Thymus (tissue), 14 donors: Measurements from ENCODE around the gene LRRC52. TPM values are rescaled to one million over a fixed set of nuclear protein-coding genes. Genes with fewer than 3 reads are reported as not detected.

Experiments
- DNase-seq, 9 donors: peaks; one replicate each; pipeline ENCODE4 v3.0.0-alpha.2; 2013; ENCODE audit warnings: low spot score in 9 of 9, low read depth in 6 of 9, missing footprints in 1 of 9
- H3K27ac ChIP-seq, 2 donors: one replicate each; pipeline ENCODE4 v1.5.1; 2013; ENCODE audit warnings: control low read depth in 1 of 2, low read depth in 1 of 2, low read length in 1 of 2, mild to moderate bottlenecking in 1 of 2, moderate library complexity in 1 of 2
- H3K27me3 ChIP-seq, 2 donors: one replicate each; pipeline ENCODE4 v1.5.1; 2013; ENCODE audit warnings: low read length in 1 of 2; ENCODE audit not compliant: control insufficient read depth in 2 of 2, insufficient read depth in 1 of 2
- H3K36me3 ChIP-seq, 2 donors: one replicate each; pipeline ENCODE4 v1.5.1; 2013; ENCODE audit warnings: low read length in 1 of 2, mild to moderate bottlenecking in 1 of 2, moderate library complexity in 1 of 2; ENCODE audit not compliant: control insufficient read depth in 2 of 2, insufficient read depth in 2 of 2
- H3K4me1 ChIP-seq, 2 donors: one replicate each; pipeline ENCODE4 v1.5.1; 2013; ENCODE audit warnings: low read length in 2 of 2; ENCODE audit not compliant: control insufficient read depth in 2 of 2, insufficient read depth in 2 of 2
- H3K4me3 ChIP-seq, 2 donors: one replicate each; pipeline ENCODE4 v1.5.1; 2013; ENCODE audit warnings: low read length in 2 of 2, control low read depth in 1 of 2, mild to moderate bottlenecking in 1 of 2
- H3K9me3 ChIP-seq, 2 donors: one replicate each; pipeline ENCODE4 v1.5.1; 2013; ENCODE audit warnings: low read length in 1 of 2, mild to moderate bottlenecking in 1 of 2; ENCODE audit not compliant: control insufficient read depth in 2 of 2, insufficient read depth in 1 of 2
- WGBS: extraction: QIAGEN DNeasy Blood & Tissue Kit; methylation state at CpG from one replicate; pipeline ENCODE4 v1.1.7; 2013; 5-methylcytosine and 5-hydroxymethylcytosine counted together
- long read RNA-seq, 10 donors: transcript quantifications; one replicate each; lab custom pipeline, GENCODE V29; 2026
- polyA plus RNA-seq: library from polyadenylated mRNA; stranded (reverse); fragments of 200-250 nt; gene quantifications from one replicate; pipeline ENCODE4 v1.2.3, GENCODE V29; 2013
- total RNA-seq: library from RNA; stranded (reverse); fragments of 120-200 nt; gene quantifications from one replicate; pipeline ENCODE4 v1.2.4, GENCODE V29; 2013
- donor health status: healthy.

LRRC52 gene
- not detected for total RNA-seq
- 0.05 TPM for polyA plus RNA-seq
- long read RNA-seq, donor 1 = 0 reads
- long read RNA-seq, donor 2 = 0 reads
- long read RNA-seq, donor 3 = 0 reads
- long read RNA-seq, donor 4 = 0 reads
- long read RNA-seq, donor 5 = 0 reads
- long read RNA-seq, donor 6 = 0 reads
- long read RNA-seq, donor 7 = 0 reads
- long read RNA-seq, donor 8 = 0 reads
- long read RNA-seq, donor 9 = 0 reads
- long read RNA-seq, donor 10 = 0 reads

- Histone ChIP-seq H3K36me3 (no peaks in the 10 kb centered on the region), H3K4me3 (no peak within 1 kb of the TSS), H3K9me3 (no peaks in the 10 kb centered on the region), H3K27ac (no peak within 1 kb of the TSS), H3K4me1 (no peaks in the 10 kb centered on the region), H3K27me3 (peaks cover 2 to 10% of the 10 kb centered on the region in 2 donors)
- DNase-seq = no peak
- WGBS = 29% methylated on average over 12 of the region's 12 CpGs
These were observed at the start of gene LRRC52 for GRCh38 chr1:165543532-165544438. TSS of gene LRRC52 (plus strand) at chr1:165544000. CDS start at chr1:165544297, 297 bp downstream.

GRCh38 chr1:165494949-165495857 is 48.6 kb upstream of the LRRC52 start:
- no peak overlapping the region for H3K27ac ChIP-seq
- H3K4me3 ChIP-seq = no peak overlapping the region
- H3K9me3 ChIP-seq = no peaks in the 10 kb centered on the region
- 75% methylated on average over 5 of the region's 5 CpGs for WGBS
- no peaks in the 10 kb centered on the region for H3K4me1 ChIP-seq
- H3K36me3 ChIP-seq = no peaks in the 10 kb centered on the region
- no peaks in the 10 kb centered on the region for H3K27me3 ChIP-seq
- no peak for DNase-seq

- H3K27ac ChIP-seq = no peak overlapping the region
- H3K27me3 ChIP-seq = no peaks in the 10 kb centered on the region
- H3K4me3 ChIP-seq = no peak overlapping the region
- 79% methylated on average over 3 of the region's 3 CpGs for WGBS
- DNase-seq = no peak
- H3K9me3 ChIP-seq = no peaks in the 10 kb centered on the region
- H3K36me3 ChIP-seq = no peaks in the 10 kb centered on the region
- H3K4me1 ChIP-seq = no peaks in the 10 kb centered on the region
These were observed 48.0 kb upstream of the LRRC52 start for GRCh38 chr1:165495858-165496205.

- no peaks in the 10 kb centered on the region for H3K9me3 ChIP-seq
- H3K36me3 ChIP-seq = no peaks in the 10 kb centered on the region
- no peaks in the 10 kb centered on the region for H3K27me3 ChIP-seq
- no peak for DNase-seq
- WGBS = 37% methylated on average over 1 of the region's 1 CpG
- H3K27ac ChIP-seq = no peak overlapping the region
- no peaks in the 10 kb centered on the region for H3K4me1 ChIP-seq
- no peak overlapping the region for H3K4me3 ChIP-seq
These were observed 47.3 kb upstream of the LRRC52 start for GRCh38 chr1:165496501-165496900.

GRCh38 chr1:165497069-165498013 is 46.5 kb upstream of the LRRC52 start:
- no peaks in the 10 kb centered on the region for H3K27me3 ChIP-seq
- H3K4me3 ChIP-seq = no peak overlapping the region
- H3K4me1 ChIP-seq = no peaks in the 10 kb centered on the region
- no peak overlapping the region for H3K27ac ChIP-seq
- no peak for DNase-seq
- WGBS = 95% methylated on average over 12 of the region's 12 CpGs
- H3K9me3 ChIP-seq = no peaks in the 10 kb centered on the region
- H3K36me3 ChIP-seq = no peaks in the 10 kb centered on the region

- 87% methylated on average over 7 of the region's 7 CpGs for WGBS
- no peak for DNase-seq
- Histone ChIP-seq H3K27me3 (no peaks in the 10 kb centered on the region), H3K27ac (no peak overlapping the region), H3K4me3 (no peak overlapping the region), H3K9me3 (no peaks in the 10 kb centered on the region), H3K36me3 (no peaks in the 10 kb centered on the region), H3K4me1 (no peaks in the 10 kb centered on the region)
These were observed 42.4 kb upstream of the LRRC52 start for GRCh38 chr1:165501330-165501969.

GRCh38 chr1:165501970-165502348 is 41.8 kb upstream of the LRRC52 start:
- H3K4me3 ChIP-seq = no peak overlapping the region
- no peaks in the 10 kb centered on the region for H3K27me3 ChIP-seq
- no peak overlapping the region for H3K27ac ChIP-seq
- no peaks in the 10 kb centered on the region for H3K4me1 ChIP-seq
- no peaks in the 10 kb centered on the region for H3K9me3 ChIP-seq
- DNase-seq = no peak
- WGBS = 88% methylated on average over 3 of the region's 3 CpGs
- no peaks in the 10 kb centered on the region for H3K36me3 ChIP-seq

- DNase-seq = no peak
- Histone ChIP-seq H3K4me1 (no peaks in the 10 kb centered on the region), H3K4me3 (no peak overlapping the region), H3K9me3 (no peaks in the 10 kb centered on the region), H3K27me3 (no peaks in the 10 kb centered on the region), H3K27ac (no peak overlapping the region), H3K36me3 (no peaks in the 10 kb centered on the region)
These were observed 36.2 kb upstream of the LRRC52 start for GRCh38 chr1:165507570-165507969.
